ENCODE results near the gene PTPRT. TPM values are rescaled to one million over a fixed set of nuclear protein-coding genes. Genes with fewer than 3 reads are reported as not detected.

The PTPRT gene
- total RNA-seq, 1 donor from 2014 or later = not detected

DNA sequence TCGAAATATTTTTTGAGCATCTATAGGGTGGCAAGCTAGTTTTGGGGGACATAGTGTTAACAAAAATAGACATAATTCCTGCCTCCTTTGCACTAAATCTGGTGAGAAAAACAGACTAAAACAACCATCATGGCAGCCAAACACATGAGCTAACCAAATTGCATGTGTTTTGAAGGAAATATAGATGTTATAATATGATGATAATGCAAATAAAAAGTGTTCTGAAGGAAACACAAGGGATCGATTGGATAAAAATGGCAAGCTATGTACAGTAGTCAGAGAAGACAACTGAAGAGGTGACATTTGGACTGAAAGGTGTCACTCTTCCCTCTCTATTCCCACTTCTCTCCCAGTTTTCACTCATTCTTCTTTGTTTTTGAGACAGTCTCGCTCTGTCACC is 706.9 kb downstream of the PTPRT start:
- no peak for DNase-seq (ENCODE audit: low read depth in 2 of 2)

DNA sequence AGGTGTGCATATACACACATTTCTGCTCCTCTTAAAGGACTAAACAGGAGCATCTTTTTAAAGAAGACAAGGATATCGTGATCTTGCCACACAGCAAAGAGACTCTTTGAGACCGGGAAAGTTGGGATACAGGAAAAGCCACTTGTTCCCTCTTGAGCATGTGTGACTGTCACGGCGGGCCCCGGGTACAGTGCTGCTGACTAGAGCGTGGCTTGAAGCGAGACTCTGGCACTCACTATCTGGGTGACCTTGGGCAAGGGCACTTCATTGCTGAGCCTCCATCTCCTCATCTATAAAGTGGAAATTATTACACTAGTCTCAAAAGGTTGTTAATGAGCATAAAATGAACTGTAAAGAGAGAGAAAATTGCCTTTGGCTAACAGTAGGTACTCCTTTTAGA is 713.9 kb downstream of the PTPRT start:
- no peak for DNase-seq (ENCODE audit: low read depth in 2 of 2)

DNA sequence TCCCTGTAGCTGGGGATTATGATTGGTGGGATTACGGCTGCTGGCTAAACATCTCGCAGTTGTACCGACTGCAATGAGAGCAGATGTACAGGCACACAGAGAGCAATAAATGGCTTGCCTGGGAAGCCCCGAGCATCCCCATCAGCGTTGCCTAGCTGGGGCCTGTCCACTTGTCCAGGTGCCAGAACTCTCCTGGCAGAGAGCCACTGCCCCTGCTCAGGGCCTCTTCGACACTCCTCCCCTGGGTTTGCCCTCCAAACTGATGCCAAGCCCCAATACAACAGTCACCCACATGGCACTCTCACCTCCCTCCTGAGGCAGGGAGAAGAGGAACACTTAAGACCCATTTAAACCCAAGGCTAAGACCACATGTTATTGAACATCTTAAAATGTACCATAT is 715.1 kb downstream of the PTPRT start:
- DNase-seq (ENCODE audit: low read depth in 2 of 2) = no peak

DNA sequence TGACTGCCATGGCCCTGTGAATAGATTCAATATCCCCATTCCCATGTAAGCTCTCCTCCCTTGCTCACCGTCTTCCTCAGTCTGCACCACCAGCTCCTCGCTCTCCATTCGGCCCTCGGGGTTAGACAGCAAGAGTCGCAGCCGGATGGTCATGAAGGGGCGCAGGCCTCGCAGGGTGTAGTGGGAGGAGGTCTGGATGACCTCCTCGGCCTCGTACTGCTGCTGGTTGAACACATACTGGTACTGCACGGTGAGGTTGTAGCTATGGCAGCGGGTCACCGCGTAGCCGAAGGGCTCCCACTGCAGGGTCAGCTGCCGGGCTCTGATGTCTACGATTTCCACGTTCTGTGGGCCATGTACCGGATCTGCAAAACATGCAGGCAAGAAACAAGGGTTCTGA is 717.5 kb downstream of the PTPRT start:
- no peak for DNase-seq (ENCODE audit: low read depth in 2 of 2)

DNA sequence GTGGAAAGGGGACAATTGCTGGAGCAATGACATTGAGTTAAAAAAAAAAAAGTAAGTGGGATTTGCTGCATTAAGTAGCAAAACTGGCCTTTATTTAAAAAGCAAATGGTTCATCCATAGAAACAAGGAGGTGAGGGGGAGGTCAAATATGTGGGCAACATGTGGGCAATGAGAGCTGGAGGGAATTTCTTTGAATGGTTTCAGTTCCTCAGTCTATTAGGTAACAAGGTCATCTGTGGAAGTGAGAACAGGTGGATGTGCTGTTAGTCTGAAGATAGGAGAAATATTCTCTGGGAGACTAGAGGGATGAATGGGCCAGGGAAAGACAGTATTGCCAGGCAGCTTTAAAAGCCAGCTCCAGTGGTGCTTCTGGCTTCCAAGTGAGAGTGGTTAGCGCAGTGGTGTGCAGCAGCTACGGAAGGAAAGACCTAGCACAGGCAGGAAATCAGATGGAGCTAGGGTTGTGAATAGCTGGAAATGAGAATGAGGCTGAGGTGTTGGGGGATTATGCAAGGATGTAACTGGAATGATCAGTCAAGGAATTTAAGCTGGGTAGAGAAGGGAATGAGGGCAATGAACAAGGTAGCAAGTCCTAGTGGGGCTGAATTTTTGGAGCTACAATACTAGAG is 727.6 kb downstream of the PTPRT start:
- no peak for DNase-seq (ENCODE audit: low read depth in 2 of 2)

DNA sequence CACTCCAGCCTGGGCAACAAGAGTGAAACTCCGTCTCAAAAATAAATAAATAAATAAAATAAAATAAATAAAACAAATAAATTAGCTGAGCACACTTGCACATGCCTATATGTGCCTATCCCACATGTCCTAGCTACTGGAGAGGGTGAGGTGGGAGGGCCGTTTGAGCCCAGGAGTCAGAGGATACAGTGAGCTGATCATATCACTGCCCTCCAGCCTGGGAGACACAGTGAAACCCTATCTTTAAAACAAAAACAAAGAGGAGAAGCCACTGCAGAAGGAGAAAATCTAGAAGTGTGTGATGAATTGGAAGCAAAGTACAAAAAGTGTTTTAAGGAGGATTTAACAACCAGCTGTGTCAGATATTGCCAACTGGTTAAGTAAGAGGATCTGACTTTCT is 728.4 kb downstream of the PTPRT start:
- no peak for DNase-seq (ENCODE audit: low read depth in 2 of 2)

DNA sequence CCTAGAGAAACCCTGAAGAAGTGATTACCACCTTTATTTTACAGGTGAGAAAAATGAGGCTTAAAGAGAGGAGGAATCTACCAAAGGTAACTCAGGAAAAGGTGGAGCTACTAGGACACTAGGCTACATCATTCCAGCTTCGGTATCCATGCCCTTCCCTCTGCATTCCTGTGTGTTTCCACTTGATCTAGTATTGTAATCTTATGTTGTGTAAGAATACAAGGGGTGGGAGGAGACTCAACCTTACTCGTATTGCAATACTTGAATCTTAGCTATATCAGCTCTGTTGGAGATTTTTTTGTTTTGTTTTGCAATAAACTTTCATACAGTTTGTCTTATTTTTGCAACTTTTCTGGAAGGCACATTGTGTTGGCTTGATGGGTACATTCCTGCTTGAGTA is 742.4 kb downstream of the PTPRT start:
- no peak for DNase-seq (ENCODE audit: low read depth in 2 of 2)

DNA sequence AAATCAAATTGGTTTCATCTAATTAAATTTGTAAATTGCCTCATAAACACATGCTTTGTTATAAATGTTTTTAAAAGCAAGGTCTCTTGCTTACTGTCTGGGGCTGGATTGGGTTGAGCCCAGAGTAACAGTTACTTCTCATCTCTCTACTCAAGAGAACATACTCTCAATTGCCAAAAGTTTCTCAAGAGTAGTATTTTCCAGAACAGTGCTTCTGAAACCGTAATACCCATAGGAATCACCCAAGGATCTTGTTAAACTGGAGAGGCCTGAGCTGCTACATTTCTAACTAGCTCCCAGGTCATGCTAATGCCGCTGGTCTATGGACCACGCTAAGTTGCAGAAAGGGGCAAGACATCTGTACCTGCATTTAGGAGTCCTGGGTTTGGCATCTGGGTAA is 744.9 kb downstream of the PTPRT start:
- DNase-seq (ENCODE audit: low read depth in 2 of 2) = no peak

DNA sequence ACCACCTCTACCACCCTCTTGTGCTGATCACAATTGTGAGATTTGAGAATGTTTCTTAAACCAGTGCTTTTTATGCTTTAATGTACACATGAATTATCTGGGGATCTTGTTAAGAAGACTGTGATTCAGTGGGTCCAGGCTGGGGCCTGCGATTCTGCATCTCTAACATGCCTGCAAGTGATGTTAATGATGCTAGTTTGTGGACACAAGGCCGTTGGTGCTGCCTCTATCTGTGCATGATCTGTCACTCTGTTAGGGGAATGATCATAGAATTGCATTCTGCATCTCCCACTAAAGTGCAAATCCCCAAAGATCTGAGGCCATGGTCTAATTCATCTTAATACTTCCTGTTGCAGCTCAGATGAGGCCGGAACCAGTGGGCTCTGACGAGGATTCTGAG is 746.5 kb downstream of the PTPRT start:
- no peak for DNase-seq (ENCODE audit: low read depth in 2 of 2)

DNA sequence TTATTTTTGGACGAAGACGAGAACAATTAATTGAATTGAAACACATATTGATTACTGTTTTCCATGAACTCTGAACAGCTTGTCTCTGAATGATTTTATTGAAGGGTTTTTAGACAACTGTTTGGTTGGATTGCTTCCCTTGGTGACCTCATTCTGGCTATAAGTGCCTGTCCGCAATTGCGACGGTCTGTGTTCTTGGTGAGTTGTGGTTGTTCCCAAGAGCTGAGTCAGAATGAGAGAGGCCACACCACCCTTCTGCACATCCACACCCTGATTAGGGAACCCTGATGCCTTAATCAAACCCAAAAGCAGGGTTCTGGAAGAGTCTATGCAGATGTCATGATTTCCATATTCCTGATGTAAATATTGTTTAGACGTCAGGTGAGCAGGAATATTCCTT is 747.0 kb downstream of the PTPRT start:
- no peak for DNase-seq (ENCODE audit: low read depth in 2 of 2)

DNA sequence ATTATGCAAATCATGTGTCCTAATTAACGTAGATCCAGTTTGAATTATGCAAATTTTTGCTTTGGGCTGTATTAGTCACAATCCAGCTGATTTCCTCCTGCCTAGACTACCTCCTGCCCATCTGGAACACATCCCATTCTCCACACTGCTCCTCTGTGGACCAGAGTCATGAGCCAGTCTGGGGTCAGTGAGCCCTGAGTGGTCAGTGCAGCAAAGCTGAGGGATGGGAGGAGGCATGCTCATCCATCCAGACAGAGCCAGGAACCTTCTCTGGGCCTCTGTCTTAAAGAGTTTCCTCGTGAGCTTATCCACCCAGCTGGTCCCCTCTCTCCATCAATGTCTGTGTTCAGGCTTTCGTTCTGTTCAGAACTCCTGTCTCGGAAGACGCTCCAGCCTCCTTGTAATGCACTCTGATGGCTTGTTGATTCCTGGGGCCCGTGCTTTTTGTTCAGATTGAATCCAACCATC is 747.8 kb downstream of the PTPRT start:
- no peak for DNase-seq (ENCODE audit: low read depth in 2 of 2)

DNA sequence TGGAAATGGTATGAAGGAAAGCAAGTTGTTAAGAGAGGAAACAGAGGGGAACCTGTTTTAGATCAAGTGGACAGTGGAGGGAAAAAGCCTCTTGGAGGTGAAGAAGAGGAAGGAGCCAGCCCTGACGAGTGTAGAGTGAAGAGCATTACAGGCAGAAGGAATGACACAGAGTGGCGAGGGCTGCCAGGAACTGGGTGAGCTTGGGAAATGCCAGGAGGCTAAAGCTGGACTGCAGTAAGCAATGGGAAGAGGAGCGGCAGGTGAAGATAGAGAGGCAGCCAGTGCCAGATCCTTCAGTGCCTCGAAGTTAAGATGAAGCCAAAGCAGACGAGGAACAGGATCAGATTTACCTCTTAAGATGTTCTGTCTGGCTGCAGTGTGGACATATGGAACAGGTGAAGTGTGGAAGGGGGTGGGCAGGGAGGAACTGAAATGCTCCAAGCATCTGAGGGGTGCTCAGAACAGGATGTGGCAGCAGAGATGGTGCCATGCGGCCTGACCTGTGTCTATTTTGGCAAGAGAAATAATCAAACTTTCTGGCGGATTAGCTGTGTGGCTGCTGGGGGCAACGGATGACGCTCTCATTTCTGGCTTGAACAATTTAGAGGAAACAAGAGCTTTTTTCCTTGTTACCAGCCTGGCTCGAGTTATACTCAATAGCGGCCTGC is 748.4 kb downstream of the PTPRT start:
- no peak for DNase-seq (ENCODE audit: low read depth in 2 of 2)

DNA sequence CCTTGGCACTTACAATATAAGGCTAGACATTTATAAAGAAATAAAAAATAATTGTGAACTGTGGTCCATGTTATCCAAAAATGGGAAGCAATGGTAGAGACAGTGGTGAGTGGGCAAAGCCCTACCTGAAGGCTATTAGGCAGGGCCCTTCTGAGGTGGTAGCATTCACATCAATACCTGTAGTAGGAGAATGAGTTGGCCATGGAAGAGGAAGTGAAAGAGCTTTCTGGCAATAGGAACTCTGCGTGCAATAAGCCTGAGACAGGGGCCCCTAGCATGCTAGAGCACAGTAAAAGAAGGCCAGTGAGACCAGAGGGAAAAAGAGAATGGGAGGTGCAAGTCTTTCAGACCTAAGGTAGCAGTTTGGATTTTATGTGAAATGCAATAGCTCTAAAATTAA is 754.5 kb downstream of the PTPRT start:
- DNase-seq (ENCODE audit: low read depth in 2 of 2) = no peak

DNA sequence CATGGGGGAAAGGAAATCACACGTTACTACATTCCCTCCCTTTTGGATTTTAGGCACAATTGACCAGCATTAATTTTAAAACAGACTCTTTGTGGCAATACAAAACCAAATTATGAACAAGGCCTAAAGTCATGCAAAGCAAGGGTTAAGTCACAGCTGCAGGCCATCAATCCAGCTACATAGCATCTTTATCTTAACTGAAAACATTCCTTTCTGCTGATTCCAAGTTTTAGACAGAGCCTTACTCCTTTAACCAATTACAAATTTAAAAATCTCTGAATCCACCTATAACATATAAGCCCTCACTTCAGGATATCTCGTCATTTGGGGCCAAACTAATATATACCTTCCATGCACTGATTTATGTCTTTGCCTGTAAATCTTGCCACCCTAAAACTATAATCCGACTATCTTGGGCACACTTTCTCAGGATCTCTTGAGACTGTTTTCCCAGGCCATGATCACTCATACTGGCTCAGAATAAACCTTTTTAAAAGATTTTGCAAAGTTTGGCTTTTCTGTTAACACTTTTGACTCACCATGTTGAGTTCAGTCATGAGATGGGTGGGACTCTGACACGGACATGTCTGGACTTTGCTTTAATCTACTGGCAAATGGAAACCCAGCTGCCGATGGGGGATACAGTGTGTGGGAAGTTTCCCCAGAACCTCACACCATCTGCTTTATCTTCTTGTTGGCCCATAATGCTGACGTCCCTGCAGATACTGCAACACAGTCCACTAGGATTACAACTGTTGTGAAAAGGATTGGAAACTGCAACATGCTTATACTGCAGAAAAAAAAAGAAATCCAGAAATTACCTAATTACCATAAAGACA is 757.0 kb downstream of the PTPRT start:
- no peak for DNase-seq (ENCODE audit: low read depth in 2 of 2)

DNA sequence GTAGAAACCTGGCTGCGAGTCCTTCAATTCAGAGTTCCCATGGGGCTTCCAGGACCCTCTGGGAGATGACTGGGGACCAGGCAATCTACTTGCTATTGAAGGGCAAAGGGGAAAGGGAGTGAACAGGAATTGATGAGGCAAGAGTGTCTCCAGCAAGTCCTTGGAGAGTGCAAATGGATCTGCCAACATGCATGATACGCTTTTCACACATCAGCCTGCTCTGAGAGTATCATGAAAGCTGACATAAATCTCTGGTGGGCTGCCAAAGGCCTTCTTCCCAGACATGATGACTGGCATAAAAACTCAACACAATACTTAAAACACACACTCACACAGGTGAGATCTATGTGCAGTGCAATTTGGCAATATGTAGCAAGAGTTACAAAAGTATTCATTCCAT is 759.1 kb downstream of the PTPRT start:
- no peak for DNase-seq (ENCODE audit: low read depth in 2 of 2)

DNA sequence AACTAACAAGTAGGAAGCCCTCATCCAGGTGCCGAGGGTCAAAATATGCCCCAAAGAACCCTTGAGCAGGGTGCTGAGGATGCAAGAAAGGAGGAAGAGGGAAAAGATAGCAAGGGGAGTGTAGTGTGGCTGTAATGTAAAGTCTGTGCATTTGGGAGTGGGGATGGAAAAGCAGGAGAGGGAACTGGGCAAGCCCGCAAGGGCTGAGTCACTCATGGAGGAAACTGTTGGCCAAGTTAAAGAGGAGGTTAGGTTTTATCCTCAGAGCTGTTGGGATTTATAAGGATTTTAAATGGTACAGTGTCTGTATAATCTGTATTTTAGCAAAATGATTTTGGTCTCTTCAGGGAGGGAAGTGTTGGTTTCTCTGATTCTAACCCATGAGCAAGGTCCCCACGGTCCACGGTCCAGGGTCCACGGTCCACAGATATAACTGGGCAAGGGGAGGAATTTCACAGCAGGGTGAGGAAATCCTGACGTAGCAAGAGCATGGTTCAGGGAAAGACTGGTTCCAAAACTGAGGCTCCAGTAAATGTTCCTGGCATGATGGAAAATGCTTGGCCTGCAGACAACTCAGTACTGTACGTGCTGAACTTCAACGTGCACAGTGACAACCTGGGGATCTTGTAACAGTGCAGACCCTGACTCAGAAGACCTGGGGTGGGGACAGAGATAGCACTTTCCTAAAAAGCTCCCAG is 759.8 kb downstream of the PTPRT start:
- DNase-seq (ENCODE audit: low read depth in 2 of 2) = no peak

DNA sequence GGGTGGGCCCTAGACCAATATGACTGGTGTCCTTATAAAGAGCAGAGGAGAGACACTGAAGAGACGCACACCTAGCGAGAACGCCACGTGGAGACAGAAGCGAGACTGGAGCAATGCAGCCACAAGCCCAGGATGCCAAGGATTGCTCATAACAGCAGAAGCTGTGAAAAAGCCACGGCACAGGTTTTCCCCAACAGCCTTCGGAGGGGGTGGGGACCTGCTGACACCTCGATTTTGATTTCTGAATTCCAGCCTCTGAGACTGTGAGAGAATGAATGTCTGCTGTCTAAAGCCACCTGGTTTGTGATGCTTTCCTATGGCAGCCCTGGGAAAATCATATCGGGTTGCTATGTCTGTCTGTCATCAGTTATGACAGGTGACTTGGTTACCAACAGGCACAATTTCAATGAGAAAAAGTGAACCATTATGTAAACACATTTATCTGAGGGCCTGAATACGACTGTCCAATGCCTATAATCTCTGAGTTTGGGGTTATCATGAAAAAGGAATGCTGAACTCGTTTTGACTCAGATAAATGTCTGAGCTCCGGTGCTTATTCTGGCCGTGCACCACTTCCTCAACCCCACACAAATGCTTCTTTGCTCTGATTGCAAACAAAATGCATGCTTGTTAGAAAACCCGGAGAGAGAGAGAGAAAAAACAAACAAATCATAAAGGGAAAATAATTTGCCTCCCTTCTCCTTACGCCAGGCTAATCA is 769.7 kb downstream of the PTPRT start:
- DNase-seq (ENCODE audit: low read depth in 2 of 2) = no peak

DNA sequence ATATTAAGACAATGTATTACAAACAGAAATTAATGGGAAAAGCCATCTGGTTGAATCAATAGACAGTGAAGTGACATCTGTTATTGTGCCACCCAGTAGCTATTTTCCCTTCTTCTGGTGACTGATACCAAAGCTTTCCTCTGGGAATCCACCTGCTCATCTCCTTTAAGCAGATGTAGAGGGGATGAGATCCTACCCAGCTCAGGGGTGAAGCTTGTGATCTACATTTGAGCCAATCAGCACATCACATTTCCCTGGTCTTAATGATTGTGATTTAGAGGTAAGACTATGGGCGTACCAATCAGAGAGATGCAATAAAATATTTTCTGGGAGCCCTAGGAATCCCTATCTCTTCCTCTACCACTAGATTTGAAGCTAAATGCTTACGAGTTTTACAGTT is 782.9 kb downstream of the PTPRT start:
- no peak for DNase-seq (ENCODE audit: low read depth in 2 of 2)

DNA sequence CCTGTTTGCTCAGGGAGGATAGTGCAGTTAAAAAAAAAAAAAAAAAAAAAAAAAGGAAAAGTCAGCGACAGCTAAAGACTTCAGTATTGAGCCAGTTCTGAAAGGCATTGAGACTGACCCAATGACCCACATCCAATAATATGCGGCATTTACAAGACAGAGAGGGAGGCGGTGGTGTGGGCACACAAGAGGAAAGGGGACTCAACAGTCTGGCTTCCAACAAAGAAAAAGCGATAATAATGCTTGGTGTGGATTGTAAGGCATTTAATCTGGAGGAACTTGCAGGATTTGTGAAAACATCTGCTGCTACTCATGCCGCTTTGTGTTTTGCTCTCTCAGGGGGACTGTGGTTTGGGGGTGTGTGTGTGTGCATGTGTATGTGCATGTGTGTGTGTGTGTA is 787.3 kb downstream of the PTPRT start:
- DNase-seq (ENCODE audit: low read depth in 2 of 2) = no peak

DNA sequence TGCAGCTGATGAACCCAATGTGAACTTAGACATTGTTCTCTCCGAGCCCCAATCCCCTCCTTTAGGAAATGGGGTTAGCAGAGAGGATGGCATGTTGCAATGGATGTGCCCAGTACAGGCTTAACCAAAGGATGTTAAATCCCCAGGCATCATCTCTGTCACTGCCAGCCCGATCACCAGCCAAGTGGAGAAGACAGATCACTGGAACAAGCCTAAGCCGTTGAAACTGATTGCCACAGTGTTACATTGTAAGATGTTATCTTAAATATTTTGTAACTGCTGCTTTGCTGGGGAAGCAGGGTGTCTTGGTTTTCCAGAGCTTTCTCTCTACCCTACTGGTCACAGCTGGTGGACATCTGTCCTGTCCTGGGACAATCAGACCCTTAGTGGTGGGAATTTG is 788.1 kb downstream of the PTPRT start:
- DNase-seq (ENCODE audit: low read depth in 2 of 2) = no peak

DNA sequence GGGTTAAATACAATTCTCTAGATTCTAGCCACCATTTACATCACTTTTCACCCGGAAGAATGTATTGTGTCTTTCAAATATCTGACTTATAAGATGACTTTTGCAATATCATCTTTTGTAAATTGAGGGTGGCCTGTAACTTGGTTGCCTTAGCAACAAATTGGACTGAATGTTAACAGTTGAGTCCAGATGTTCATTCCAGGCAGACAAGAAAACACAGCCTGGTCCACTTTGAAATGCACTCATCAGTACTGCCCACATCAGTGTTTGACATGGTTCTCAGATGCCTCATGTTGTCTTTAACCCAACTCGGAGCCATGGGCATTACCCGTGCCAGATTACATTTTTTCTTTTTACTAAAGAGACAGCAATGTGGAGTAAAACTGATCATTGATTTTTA is 789.9 kb downstream of the PTPRT start:
- DNase-seq (ENCODE audit: low read depth in 2 of 2) = no peak
